Left renal pelvis (tissue), 4 donors: ENCODE results near the gene SERPINB1. TPM values are rescaled to one million over a fixed set of nuclear protein-coding genes. Genes with fewer than 3 reads are reported as not detected.
"Not testable (repeated sequence)": the region's sequence is repeated elsewhere in the genome, so short reads cannot be mapped to it uniquely, and the experiment has no call there.

Experiments
- DNase-seq, 4 donors: peaks; one replicate each; pipeline ENCODE4 v3.0.0-alpha.2; 2013; ENCODE audit warnings: low read depth in 4 of 4, low spot score in 3 of 4
- polyA plus RNA-seq, 4 donors: library from polyadenylated mRNA; unstranded; fragments of 120-200 nt; gene quantifications; one replicate each; pipeline ENCODE4 v1.2.1, GENCODE V29; 2013; ENCODE audit not compliant: insufficient read length in 4 of 4

Gene SERPINB1
- polyA plus RNA-seq, 4 donors: 21.2 to 26.9 (median 23.6) TPM

DNA sequence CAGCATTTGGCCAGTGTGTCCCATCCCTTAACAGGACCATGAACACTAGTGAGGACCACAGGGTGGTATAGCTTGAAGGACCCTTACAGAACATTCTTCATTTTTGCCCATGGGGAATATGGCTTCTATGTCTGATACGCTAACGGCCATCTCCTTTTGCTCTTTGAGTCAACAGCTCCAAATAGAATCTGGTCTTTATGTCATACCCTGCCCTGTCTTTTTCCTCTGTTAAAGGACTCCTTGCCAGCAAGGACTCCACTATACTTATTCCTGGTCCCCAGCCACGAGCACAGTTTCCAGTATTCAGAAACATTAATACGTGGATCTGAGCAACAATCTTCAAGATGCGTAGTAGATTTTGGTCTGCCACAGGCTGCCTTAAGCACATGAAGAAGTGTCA, 22.5 kb downstream of the SERPINB1 start:
- DNase-seq: no peak

DNA sequence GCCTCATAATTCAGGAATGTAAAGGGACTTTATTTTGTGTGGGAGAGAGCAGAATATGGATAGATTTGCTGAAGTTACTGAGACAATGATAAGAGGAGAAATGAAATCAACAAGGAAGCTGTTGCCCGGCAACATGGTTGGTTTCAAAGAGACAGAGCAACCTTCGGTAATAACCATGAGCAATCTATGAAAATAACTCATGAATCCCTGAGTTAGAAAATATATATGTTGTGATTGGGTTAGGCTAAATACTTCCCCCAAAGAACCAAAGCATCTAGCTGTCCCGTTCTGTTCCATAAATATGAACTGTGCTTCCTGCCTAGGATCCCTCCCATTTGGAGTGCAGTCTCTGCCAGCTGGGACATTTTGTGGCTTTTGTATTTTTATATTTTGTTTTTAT, 23.1 kb downstream of the SERPINB1 start:
- no peak for DNase-seq

DNA sequence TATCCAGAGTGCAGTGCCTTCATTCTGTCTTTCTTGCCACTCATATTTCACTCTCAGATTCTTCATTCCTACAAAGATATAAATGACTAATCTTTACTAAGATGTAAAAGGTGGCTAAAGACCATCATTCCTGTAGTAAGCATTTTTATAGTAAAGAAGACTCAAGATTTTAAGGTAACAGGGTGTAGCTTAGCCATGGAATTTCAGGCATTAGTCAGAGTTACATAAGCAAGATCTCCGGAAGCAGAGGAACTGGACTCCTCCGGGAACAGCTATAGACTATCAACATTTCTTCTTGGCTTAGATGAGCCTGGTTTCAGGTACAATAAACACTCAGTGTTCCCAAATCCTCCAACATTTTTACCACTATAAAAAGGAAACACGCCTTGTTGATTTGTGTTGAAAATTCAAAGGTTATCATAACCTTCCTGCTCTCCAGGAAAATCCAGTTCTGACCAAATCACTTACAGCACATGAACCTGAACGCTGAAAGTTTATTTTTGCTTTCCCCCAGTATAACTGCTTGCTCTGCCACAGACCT, 23.7 kb downstream of the SERPINB1 start:
- DNase-seq: no peak

- DNase-seq: no peak
Measured at GRCh38 chr6:2816158-2816557, 25.5 kb downstream of the SERPINB1 start.

DNA sequence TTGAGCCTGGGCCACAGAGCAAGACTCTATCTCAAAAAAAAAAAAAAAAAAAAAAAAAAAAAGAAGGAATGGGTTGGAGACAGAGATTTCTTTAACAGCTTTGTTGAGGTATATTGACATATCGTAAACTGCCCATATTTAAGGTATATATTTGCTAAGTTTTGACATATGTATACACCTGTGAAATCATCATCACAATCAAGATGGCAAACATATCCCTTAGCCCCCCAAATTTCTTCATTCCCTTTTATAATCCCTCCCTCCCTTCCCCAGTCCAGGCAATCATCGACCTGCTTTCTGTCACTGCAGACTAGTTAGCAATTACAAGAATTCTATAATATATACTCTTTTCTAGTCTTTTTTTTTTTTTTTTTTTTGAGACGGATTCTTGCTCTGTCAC, 29.0 kb downstream of the SERPINB1 start:
- DNase-seq: no peak

- DNase-seq: no peak
Measured at GRCh38 chr6:2810092-2810671, 31.5 kb downstream of the SERPINB1 start.

- DNase-seq: no peak
Measured at GRCh38 chr6:2809015-2809414, 32.6 kb downstream of the SERPINB1 start.

DNA sequence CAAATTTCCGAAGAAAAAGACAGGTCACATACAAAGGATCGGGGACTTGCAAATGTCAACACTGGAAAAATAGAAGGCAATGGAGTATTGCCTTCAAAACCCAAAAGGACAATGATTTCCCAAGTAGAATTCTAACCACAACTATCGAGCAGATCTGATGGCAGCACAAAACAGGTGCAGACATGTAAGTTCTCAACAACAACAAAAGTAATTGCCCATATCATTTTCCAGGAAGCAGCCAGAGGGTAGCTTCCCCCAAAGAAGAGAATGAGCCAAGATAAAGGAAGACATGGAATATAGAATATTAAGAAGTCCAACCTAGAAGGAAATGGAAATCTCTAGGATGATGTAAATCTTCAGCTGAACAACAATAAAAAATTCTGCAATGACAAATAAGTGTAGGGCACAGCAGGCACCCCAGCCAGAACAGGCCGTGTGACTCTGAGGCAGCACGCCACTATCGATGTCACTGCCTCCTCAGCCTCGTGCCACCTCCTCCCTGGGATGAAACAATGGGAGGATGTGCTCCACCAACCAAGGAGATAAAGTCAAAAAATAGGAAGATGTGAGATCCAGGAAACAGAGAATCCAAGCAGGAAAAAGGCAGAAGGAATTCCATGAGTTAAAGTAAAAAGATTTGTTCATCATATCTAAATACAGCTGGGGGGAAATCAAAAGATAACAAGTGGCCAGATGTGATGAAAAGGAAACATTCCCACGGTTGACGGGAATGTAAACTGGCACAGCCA, 34.1 kb downstream of the SERPINB1 start:
- no peak for DNase-seq

DNA sequence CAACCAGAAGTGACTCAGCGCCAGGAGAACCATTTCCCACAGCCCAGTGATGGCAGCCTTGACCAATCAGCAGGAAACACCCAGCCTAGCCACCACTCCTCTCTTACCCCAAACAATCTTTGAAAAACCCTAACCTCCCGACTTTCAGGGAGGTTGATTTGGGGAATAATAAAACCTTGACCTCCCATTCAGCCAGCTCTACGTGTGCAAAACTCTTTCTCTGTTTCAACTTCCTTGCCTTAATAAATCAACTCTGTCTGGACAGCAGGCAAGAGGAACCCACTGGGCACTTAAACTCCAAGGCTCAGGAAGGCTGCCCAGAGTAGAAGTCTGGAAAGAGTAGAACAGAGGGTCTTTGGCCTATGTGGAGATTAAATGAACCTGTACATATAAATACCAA, 35.0 kb downstream of the SERPINB1 start:
- no peak for DNase-seq

DNA sequence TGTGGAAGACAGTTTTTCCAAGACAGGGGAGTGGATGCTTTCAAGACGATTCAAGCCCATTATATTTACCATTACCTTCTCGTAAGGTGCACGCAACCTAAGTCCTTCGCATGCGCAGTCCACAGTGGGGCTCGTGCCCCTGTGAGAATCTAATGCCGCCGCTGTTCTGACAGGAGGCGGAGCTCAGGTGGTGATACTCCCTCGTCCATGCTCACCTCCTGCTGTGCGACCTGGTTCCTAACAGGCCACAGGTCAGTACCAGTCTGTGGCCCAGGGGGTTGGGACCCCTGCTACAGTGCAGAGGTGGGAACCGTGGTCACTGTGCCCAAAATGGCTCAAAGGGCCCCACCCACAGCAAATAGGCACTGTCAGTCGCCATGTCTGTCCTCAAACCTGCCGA, 36.6 kb downstream of the SERPINB1 start:
- DNase-seq: no peak

GRCh38 chr6:2804516-2804915, 37.1 kb downstream of the SERPINB1 start:
- no peak for DNase-seq

DNA sequence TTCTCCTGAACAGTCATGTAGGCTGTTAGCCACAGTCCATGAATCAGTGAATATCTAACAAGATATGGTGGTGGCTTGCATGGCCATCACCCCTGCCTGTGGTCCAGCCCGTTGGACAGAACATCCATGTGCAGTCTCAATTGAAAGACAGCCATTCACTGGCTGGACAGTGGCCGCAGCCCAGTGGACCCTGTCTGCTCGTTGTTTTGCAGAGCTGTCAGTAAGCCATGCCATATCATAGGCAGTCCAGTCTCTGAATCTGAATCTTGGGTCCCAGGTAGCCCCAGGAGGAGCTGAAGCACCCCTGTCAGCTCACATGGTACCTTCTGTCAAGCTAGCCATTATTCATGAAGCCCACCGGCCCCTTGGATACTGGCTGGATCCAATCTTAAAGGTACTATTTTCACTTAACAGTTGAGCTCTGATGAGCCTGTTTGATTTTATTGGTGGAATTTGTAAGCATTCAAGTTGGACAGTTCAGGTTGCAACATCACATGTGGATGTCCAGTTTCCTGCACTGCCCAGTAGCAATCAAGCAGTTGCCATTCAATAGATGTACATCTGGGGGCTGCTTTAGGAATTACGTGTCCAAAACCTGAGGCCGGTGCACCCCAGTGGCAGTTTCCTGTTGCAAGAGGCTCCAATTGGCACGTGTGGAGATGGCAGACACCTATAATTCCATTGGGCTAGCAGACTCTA, 37.8 kb downstream of the SERPINB1 start:
- DNase-seq: no peak

DNA sequence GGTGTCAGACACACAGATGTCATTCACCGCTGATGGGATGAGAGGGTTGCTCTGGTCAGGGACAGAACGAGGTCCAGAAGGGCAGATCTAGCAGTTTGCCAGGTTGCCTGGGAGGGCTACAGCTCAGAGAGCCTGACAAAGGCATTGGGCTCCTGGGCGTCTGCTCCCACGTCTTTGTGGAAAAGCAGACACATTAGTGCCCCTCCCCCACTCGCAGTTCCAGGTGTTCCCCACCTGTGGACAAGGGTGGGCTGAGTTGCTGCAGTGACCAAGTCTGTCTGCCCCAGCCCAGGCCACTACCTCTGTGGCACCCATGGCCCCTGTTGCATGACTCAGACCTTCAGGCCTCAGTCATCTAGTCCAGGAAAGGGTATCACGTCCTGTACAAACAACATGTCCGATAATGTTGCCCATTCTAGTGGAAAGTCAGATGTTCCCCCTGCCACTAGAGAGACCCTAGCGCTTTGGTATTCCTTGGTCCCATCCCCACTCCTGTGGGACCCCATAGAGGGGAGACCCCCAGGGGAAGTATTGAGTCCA, 39.1 kb downstream of the SERPINB1 start:
- no peak for DNase-seq

DNA sequence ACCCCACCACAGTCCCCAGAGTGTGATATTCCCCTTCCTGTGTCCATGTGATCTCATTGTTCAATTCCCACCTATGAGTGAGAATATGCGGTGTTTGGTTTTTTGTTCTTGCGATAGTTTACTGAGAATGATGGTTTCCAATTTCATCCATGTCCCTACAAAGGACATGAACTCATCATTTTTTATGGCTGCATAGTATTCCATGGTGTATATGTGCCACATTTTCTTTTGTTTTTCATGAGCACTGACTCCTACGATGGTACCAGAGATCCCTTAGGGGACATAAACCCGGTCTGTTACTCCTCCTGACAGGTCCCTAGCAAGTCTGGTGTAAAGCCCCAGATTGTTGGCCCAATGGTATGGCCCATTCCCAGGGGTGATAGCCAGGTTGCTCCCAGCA, 40.0 kb downstream of the SERPINB1 start:
- DNase-seq: not testable (repeated sequence)

- no peak for DNase-seq
Measured at GRCh38 chr6:2800552-2801316, 40.9 kb downstream of the SERPINB1 start.

GRCh38 chr6:2799936-2800527, 41.6 kb downstream of the SERPINB1 start:
- DNase-seq: no peak

GRCh38 chr6:2798586-2799134, 43.0 kb downstream of the SERPINB1 start:
- DNase-seq: no peak

DNA sequence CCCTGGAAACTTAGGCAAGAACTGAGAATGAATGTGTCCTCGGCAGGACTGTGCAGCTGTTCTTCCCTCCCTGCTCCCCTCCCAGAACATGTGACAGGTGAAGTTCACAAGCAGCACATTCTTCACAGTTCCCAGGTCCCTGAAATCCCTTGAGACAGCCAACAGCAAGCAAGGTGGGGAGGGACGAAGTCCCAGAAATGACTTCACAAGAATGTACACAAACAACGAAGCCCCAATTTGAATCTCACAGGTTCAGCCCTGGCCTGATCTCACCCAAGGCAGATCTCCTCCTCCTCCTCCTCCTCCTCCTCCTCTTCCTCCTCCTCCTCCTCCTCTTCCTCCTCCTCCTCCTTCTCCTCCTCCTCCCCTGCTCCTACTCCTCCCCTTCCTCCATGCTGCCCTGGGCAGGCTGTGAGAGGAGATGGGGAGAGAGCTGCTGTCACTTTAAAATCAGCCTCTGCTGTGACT, 44.1 kb downstream of the SERPINB1 start:
- no peak for DNase-seq

DNA sequence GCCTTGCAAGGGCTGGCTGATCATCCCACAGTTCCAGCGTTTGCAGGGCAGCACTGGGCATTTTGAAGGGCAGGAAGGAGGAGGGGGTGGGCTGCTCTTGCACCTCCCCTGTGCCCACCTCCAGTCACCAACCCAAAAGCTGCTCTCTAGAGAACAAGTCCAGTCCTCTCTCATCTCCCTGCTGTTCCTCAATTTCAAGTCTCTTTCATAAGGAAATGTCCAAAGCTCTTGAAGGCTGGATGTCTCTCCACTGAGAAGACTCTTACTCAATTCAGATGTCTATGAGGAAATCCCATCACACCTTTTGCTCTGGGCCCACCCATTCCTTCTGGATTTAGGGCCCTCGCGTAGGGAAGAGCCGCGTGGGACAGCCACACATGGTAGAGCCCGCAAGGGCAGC, 44.8 kb downstream of the SERPINB1 start:
- no peak for DNase-seq

- DNase-seq: no peak
Measured at GRCh38 chr6:2795956-2796355, 45.7 kb downstream of the SERPINB1 start.
